Occipital lobe (tissue), 2 donors: ENCODE measurements around the gene ZNF438. TPM values are rescaled to one million over a fixed set of nuclear protein-coding genes. Genes with fewer than 3 reads are reported as not detected.

ENCODE experiments used
- DNase-seq: peaks from one replicate; lab custom pipeline; 2025; lab: John Stamatoyannopoulos, UW
- total RNA-seq: library from RNA; depleted of rRNA; stranded (reverse); fragments of >200 nt; gene quantifications from one replicate; pipeline ENCODE4 v1.2.3, GENCODE V29; 2014

Gene ZNF438
- total RNA-seq, 1 donor from 2014 or later, result 3.9 TPM

DNA sequence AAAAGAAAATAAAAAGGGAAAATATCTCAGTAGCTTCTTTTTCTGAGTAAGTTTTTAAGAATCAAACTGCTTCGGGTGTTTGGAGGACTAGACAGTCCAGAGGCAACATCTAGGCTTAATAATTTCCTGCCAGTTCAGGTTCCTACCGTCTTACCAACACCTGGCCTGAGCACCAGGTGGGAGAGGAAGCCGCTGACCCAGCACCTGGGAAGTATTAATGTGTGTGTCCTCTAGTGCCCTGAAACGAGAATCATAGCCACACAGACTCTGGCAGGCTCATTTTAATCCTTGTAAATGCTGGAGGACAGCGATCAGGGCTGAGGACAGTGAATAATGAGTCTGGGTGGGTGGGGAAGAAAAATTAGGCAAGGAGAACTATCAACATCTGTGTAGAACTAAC is 137.4 kb downstream of the ZNF438 start:
- no peak for DNase-seq

GRCh38 chr10:30893208-30893607 is 138.5 kb downstream of the ZNF438 start:
- DNase-seq, result no peak

DNA sequence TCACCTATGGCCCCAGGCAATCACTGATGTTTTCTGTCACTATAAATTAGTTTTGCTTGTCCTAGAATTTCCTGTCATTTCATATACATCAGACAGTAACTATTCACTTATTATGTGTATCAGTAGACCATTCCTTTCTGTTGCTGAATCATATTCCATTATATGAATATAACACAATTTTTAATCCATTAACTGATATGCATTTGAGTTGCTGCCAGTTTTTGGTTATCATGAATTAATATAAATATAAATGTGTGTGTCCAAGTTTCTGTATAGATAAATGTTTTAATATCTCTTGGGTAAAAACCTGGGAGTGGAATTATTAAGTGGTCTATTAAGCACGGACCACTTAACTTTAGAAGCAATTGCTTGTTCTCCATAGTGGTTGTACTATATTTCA is 143.8 kb downstream of the ZNF438 start:
- no peak for DNase-seq

GRCh38 chr10:30885423-30885822 is 146.2 kb downstream of the ZNF438 start:
- no peak for DNase-seq

DNA sequence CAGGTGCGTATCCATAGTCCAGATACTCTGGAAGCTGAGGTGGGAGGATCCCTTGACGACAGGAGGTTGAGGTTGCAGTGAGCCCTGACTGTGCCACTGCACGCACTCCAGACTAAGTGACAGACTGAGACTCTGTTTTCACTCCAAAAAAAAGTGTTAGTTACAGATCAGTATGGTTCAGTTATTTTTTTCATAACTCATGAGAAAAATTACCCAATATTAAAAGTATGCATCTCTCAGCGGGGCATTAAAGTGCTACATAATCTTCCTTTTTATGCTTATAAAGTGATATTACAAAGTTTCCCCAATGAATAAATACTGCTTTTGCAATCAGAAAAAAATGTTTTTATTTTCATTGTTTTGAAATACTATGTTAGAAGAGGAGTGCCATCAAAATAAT is 147.9 kb downstream of the ZNF438 start:
- DNase-seq, result no peak

- no peak for DNase-seq
These were observed 148.5 kb downstream of the ZNF438 start for GRCh38 chr10:30883116-30883515.

DNA sequence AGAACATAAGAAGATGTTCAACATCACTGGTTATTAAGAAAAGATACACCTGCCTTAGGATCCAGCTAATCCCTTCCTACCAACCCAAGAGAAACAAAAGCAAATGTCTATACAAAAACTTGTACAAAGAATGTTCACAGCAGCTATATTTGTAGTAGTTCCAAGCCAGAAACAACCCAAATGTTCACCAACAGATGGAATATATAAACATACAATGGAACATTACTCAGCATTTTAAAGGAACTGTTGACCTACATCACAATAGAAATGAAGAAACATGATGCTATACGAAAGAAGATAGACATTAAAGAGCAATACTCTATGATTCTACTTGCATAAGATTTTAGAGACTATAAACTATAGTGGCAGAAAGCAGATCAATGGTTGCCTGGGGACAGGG is 149.4 kb downstream of the ZNF438 start:
- no peak for DNase-seq

GRCh38 chr10:30878920-30879319 is 152.7 kb downstream of the ZNF438 start:
- no peak for DNase-seq

DNA sequence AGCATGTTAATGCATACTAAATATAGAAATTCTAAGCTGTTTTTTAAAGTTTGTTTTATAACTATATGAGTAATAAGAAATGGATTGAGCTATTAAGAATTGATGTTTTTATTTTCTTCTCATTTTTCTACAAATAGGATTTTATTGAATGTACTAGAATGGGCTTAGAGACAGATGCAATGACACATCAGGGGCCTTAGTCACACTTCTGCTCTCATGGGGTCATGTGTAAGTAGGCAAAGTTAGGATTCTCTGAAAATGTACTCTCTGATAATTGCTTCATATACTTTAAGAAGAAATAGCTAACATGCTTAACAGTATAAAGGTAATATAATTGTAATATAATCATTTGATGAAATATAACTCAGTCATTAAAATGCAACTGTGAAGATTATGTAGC is 154.6 kb downstream of the ZNF438 start:
- DNase-seq, result no peak

DNA sequence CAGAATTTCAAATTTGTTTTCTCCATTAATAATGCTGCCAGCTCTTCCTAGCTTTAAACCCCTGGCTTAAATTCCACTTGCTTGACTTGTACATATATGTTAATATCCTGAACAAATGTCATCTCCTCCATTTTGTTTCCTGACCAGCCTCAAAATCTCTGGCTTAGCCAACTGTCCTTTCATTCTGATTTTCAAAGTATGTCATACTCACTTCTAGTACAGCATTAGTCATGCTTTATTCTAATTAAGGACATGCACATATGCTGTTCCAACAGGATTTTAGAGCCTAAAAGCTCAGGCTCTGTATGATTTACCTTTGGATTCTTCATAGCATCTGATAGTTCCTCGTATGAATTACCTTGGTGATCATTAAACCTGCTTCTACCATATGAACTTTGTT is 158.3 kb downstream of the ZNF438 start:
- no peak for DNase-seq

GRCh38 chr10:30870896-30871295 is 160.8 kb downstream of the ZNF438 start:
- no peak for DNase-seq

DNA sequence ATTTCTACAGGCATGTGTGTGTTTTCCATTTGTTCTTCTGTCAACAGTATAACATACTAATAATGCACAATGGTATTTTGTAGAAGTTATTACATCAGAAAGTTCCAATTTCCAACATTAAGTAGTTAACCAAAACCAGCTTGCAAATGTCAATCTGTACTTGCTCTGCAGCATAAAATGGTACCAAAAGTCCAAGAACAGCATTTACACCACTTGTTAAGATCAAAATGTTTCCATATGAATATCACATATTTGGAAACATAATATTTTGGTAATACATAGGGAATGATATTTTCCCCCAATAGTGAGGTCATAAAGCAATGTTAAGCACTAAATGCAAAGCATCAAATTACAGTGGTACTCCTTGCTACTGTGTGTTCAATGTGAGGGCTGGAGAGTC is 162.1 kb downstream of the ZNF438 start:
- DNase-seq, result no peak

GRCh38 chr10:30868611-30869010 is 163.1 kb downstream of the ZNF438 start:
- no peak for DNase-seq

DNA sequence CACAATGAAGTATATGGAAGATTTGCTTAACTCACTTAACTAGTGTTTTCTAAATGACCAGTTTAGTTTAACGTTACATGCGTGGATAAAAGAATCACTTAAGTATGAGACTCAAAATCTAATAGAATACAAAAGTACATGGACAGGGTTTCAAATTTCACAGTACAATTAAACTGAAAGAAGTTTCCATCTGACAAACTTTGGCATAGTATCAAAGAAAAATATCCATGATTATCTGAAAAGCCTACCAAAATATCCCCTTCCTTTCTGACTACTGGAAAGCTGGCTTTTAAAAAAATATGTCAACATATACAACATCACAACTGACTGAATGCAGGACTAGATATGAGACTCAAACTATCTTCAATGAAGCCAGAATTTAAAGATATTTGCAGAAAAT is 164.8 kb downstream of the ZNF438 start:
- DNase-seq, result no peak

DNA sequence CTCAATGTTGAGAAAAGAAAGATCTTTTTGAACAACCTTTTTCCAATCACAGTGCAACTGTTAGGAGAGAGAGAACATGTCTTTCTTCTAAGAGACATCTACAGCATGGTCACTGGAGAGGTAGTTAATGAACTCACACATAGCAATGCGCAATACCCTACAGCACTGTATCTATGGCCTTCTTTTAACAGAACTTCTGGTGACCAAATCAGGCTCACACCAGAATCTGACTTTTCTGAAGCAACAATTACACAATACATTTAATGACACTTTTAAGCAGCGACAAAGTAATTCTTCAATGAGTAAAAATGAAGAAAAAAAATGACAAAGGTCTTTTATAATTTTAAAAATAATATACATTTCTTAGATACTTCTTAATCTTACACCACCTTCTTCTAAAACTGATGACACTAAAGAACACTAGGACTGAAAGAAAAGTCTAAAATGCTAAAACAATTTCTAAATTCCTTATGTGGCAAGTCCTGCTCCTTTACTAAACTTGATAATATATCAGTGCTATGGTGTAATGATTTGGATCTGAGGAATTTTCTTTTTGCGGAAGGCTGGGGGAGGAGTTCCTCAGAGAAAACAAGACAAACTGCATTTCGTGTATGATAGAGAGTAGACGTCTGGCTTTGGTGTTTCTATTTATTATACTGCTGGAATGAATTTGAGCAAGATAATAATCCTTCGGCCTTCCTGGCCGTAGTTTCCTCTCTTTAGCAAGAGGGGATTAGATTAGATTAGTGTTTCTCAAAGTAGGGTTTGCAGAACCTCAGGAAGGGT is 166.3 kb downstream of the ZNF438 start:
- no peak for DNase-seq

GRCh38 chr10:30863516-30864210 is 168.0 kb downstream of the ZNF438 start:
- DNase-seq, result no peak

GRCh38 chr10:30862486-30862885 is 169.2 kb downstream of the ZNF438 start:
- DNase-seq, result no peak

DNA sequence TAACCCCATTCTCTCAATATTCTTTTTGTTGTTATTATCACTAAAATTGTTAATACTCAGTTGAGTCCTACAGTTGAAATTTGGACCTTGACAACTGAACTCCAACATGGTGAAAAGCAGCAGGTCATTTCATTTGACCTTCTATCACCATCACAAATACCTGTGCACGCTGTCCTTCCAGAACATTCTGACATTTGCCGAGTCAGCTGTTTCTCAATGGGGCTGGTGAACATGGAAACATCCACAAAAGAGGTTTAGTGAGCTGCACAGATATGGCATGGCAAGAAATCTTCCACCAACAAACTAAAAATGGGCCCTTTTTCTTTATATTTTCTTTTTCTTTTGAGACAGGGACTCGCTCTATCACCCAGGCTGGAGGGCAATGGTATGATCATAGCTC is 169.7 kb downstream of the ZNF438 start:
- DNase-seq, result no peak

DNA sequence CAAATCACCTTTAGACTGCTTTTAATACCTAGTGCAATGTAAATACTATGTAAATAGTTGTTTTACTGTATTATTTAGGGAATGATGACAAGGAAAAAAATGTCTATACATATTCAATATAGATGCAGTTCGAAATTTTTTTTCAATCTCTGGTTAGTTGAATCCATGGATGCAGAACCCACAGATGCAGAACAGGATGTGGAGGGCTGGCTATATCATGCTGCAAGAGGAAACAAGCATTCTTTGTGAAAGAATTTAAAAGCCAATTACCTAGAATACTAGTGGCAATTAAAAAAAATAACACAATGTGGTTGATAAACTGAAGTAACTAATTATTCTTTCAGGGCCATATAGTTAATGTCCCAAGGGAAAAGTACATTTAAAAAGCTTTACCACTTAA is 170.4 kb downstream of the ZNF438 start:
- DNase-seq, result no peak

GRCh38 chr10:30858499-30858898 is 173.2 kb downstream of the ZNF438 start:
- no peak for DNase-seq

DNA sequence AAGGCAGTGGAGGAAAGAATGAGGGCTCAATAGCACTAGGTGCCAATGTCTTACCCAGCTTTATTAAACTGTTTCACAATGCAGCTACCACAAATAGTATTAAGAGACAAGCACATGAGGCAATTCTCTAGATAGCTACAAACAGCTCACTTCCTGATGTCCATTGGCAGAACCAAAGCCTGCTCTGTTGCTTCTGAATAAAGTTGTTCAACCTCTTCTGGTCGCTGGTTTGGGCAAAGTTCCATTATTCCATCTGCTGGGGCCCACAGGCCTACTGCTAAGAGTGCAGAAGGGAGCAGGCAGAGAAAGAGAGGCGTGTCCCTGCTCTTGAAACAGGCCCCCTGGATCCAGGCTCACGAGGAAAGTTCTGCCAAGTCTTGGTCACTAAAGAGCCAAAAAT is 173.9 kb downstream of the ZNF438 start:
- DNase-seq, result no peak

- no peak for DNase-seq
These were observed 176.5 kb downstream of the ZNF438 start for GRCh38 chr10:30855131-30855530.

DNA sequence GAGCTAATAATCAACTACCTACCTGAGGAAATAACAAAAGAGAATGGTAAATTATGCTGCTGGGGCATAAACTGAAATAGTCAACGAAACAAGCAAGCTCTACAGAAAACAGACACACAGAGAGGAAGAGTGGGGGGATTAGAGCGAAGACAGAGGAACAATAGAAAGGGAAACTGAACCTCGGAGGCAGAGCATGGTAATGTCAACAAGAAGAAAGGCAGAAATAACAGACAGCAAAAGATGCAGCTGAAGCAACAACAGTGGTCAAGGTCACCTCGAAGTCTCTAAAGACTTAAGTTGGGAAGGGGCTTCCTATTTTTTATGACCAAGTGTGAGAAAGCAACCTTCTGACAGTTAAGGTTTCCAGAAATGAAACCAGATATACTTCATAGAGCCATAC is 177.0 kb downstream of the ZNF438 start:
- no peak for DNase-seq
